ENCODE results near the gene EP400.

The EP400 gene

DNA sequence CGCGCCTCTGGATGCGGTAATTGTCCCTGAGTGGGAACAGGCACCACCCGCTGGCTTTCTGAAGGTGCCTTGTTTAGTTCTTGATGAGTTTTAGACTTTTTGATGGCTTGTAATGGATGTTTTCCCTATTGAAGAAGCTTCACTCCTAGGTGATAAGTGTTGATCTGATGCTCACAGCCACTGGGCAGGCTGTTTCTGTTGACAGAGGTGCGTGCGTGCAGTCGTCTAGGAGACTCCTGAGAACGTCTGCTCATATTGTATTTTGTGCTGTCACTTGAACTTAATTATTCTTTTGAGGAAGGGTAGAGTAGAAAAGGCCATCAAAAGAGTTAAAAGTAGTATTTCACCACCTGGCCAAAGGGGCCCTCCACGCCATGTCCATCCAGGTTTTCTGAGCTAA is 70.5 kb downstream of the EP400 start:
- DNase-seq: no peak

DNA sequence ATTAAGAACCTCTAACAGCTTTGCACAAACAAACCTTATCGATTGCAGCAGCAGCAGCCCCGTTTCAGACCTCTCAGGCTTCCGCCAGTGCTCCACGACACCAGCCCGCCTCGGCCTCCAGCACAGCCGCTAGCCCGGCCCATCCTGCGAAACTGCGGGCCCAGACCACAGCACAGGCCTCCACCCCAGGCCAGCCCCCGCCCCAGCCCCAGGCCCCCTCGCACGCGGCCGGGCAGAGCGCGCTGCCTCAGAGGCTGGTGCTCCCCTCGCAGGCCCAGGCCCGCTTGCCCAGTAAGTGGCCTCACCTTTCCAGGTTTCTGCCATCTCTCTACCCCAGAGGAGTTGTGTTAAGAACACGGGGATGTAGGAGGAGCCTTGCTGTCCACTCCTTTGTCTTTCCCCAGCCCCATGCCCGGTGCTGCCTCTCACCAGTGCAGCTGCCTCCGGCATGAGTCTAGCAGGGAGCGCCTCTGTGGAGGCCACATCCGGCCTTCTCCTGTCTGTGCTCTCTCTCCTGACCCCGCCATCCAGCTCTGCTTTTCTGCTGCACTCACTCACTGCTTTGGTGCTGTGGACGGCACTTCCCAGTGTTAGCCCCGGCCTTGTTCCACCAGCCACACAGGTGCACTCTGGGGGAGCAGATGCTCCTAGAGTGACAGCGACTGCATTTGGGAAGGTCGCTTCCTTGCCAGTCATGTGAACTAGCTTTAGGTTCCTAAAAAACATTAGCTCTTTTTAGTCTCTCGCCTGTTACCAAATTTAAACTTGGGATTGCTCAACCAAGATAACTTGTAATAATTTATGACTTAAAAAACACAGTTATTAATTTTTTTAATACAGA is 71.5 kb downstream of the EP400 start:
- DNase-seq: no peak

DNA sequence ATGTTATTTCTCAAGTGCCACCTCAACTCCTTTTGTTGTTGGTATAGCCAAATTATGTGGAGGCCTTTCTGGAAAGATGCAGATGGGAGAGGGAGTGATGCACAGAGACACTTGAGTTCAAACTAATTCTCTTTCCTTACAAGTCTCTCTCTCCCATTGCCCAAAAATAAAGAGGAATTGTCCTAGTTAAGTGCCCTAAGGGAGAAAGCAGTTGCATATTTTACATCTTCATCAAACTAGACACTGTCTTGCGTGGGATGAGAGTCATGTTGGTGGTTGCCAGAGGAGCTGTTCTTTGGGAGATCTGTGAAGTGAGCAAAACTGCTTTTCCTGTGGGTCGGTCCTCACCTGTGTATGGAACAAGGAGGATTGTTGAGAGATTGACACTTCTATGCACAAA is 72.2 kb downstream of the EP400 start:
- no peak for DNase-seq

DNA sequence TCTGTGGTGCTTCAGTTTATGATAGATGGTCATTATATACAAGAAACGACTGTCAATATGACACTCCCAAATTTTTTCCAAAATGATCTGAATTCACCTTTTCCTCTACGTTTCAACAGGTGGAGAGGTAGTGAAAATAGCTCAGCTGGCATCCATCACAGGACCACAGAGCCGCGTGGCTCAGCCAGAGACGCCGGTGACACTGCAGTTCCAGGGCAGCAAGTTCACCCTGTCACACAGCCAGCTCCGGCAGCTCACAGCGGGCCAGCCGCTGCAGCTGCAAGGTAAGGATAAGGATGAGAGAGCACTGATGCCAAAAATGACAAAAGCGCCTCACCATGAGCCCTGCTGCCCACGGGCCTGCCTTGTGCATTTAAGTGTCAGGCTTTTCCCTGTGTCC is 73.9 kb downstream of the EP400 start:
- no peak for DNase-seq

DNA sequence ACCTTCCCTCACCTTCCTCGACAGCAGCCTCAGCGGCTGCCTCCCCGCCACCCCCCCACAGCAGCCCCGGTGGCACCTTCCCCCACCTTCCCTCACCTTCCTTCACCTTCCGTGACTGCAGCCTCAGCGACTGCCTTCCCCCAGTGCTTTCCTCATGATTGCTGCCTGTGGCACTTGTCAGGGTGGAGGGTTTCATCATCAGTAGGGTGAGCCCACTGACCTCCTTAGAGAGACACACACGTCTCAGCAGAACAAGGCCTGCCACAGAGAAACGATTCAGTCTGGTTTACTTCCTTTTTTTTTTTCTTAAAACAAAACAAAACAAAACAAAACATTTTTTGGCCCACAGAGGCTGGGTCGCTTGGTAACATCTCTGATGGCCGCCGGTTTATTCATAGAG is 75.0 kb downstream of the EP400 start:
- DNase-seq: no peak

DNA sequence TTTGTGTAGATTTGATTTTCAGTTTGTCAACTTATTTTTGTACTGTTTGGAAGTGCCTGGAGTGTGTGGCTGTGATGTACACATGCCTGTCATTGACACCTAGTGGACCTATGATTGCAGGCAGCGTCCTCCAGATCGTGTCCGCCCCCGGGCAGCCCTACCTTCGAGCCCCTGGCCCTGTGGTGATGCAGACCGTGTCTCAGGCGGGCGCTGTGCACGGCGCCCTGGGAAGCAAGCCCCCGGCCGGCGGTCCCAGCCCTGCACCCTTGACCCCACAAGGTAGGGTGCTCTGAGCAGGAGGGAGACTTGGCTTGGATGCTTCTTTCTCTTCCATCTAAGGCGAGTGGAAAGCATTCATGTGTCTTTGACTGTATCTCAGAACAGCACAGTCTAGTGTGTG is 75.8 kb downstream of the EP400 start:
- DNase-seq: no peak

DNA sequence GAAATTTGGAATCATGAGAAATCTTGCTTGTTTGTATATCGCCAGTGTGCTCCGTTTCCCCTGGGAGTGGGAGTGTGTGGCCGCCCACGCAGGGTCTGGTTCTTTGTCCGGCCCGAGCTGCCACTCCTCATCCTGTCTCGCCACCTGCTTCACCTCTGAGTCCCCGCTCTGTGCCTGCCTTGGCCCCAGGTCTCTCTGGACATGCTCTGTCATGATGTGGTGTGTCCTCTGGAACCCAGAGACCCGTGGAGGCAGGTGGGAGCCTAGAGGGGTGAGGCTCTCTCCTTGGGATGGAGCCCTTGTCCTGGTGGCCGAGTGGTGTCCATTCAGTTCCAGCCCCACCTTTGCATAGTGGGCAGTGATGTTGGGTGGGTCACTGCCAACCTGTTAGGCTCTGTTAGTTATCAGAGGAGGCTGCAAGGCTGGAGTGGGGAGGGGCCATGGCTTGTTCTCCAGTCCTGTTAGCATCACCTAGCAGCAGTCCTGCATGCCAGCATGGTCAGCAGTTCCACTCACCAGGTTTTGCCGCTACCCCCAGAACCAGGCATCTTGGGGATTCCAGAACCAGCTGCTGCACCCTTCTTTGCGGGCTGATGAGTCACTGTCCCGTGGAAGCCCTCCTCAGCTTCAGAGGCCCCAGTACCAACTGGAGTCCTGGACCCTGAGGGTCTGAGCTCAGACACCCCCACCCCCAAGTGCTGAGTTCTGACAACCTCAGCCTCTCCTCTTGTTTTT is 76.5 kb downstream of the EP400 start:
- no peak for DNase-seq

DNA sequence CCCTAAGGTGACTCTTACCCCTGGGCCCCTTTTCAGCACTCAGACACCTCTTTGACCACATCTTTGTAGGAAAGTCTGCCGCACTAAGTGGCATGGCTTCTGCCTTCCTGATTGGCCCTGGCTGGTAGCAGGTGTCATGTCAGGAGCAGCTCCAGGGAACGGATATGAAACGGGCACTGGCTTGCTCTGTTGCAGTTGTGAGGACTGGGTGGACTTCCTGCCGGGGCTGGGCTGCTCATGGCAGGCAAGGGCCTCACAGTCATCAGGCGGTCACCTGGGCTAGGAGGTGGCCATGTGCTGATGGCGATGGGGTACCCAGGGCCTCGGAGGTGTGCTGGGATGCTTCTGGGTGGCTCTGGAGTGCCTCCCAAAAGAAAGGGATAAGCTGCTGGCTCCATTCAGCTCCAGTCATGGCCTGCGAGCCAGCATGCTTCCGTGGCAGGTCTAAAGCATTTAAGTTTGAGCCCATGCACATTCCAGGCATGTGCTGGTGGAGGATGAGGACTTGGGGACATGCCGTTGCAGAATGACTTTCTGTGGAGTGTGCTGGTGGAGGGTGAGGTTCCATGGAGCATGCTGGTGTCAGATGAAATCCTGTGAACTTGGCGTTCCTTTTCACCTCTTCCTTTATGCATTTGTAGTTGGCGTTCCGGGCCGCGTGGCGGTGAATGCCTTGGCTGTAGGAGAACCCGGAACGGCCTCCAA is 77.2 kb downstream of the EP400 start:
- no peak for DNase-seq

DNA sequence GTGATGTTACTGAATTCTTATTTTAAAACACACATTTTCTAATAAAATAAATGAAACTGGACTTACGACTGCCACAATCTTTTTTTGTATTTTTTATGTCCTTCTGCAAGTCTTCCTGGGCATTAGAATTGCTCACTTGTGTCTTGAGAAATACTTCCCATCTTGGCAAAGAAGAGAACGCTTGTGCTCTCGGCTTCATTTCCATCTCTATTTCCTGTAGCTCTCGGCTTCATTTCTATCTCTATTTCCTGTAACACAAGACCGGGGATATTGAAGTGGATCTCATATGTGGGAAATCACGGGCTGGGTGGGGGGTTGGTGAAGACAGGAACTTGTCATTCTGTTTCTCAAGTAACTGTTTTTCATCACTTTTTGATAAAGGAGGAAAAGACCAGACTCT is 77.9 kb downstream of the EP400 start:
- no peak for DNase-seq

DNA sequence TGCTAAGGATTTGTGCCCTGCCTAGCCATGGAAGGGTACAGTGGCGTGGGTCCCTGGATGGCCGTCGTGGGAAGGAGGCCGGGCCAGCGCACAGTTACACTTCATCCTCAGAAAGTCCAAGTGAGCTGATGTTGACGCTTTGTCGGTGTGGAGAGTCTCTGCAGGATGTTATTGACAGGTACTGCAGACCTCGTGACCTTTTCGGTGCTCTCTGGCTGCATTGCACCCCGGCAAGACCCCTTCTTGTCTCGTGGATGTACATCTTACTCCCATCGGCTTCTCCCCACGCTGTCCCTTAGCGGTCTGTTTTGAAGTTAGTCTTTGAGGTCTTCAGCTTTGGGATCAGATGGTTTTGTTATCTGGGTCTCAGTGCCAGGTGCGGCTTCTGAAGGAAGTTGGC is 78.4 kb downstream of the EP400 start:
- no peak for DNase-seq

DNA sequence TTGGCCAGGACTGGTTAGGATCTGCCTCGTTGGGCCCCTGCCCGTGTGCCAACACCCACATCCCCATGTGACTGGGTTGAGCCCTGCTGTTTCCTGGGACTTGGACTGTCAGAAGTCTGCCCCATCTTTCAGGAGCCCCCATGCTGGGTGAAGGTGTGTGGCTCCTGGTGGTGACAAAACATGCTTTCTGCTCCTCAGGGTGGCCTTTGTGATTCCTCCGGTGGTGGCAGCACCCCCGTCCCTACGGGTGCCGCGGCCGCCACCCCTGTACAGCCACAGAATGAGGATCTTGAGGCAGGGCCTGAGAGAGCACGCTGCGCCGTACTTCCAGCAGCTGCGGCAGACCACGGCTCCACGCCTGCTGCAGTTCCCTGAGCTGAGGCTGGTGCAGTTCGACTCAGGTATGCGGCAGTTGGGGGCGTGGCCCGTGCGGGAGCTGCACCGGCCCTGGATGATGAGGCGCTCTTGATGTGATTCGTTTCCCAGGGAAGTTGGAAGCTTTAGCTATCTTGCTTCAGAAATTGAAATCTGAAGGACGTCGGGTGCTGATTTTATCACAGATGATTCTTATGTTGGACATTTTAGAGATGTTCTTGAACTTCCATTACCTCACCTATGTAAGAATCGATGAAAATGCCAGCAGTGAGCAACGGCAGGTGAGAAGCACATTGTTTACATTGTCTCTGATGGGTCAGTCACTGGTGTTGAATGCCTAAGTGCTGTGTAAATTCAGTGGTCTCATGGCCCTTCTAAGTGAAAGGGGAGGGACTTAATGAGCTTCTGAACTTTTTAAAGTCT is 80.0 kb downstream of the EP400 start:
- no peak for DNase-seq

DNA sequence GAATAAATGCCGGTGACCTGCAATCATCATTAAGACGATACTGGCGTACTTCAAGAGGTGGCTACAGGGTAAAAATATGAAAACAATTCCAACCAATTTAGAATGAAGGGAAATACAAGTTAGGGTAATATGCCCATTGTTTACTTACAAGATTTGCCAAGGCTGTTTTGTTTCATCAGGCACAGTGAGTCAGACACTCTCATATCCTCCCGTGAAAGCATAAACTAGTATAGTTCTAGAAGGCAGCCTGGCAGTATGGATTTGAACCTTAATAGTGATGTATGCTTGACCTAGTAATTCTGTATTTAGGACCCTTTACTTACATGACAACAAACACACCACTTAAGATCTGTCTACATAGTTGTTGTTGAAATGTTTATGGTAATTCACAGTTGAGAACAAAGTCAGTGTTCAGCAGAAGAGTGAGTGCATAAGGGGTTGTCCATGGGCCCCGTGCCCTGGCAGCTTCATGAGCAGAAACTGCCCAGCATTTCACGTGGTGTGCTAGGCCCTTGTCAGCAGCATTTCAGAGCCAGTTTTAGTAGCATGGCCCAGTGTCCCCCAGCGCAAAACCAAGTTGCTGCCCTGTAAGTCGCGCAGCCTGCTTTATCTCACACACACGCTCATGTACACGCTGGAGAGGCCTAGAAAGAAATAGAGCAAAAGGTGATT is 80.8 kb downstream of the EP400 start:
- DNase-seq: peak; percentile 13

DNA sequence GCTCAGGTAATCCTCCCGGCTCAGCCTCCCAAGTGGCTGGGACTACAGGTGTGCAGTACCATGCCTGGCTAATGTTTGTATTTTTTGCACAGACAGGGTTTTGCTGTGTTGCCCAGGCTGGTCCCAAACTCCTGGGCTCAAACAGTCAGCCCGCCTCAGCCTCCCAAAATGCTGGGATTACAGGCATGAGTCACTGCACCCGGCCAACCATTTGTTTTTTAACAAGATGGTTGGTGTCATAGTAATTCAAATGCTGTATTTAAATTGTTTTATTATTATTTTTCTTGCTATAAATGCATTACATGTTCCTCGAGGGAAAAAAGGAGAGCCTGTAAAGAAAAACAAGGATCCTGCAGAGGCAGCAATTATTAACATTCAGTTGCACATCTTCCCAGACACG is 83.9 kb downstream of the EP400 start:
- DNase-seq: peak; percentile 9

DNA sequence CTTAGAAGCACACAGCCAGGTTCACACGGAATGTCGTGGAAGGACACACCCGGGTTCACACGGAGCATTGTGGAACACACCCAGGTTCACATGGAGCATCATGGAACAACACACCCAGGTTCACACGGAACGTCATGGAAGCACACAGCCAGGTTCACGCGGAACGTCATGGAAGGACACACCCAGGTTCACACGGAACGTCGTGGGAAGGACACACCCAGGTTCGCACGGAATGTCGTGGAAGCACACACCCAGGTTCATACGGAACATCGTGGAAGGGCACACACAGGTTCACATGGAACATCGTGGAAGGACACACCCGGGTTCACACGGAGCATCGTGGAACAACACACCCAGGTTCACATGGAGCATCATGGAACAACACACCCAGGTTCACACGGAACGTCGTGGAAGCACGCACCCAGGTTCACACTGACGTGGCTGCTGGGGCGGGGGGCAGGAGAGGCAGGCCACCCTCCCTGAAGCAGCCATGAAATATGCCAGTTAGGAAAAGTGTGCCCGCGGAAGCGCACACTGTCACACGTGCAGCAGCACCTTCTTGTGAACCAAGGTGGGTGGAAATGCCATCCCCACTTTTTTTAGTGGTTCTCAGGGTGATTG is 86.4 kb downstream of the EP400 start:
- no peak for DNase-seq

DNA sequence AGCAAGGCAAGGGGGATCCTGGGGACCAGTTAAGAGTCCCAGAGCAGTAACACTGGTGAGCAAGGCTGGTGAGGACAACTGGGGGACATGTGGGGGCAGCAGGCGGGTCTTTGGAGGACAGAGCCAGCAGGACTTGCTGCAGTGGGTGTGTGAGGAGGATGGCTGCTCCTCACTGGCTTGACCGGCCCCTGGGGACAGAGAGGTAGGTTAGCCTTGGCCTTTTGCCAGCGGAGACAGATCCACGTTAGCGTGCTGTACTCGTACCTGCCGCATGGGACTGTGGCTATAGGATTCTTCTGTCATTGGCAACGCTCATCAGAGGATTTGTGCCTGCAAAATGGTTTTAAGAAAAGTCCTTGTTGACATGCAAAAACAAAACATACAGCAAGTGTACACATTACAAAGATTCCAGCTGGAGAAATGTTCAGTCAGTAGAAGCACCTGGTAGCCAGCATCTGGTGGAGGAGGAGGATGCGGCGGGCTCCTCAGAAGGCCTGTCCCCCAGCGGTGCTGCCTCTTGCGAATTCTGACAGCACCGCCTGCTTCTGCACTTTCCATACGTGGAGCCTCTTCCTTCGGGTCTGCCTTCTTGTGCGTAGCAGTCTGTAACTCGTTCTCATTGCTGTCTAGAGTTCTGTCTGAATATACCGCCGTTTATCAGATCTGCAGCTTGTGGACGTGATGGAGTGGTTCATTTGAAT is 91.3 kb downstream of the EP400 start:
- no peak for DNase-seq

DNA sequence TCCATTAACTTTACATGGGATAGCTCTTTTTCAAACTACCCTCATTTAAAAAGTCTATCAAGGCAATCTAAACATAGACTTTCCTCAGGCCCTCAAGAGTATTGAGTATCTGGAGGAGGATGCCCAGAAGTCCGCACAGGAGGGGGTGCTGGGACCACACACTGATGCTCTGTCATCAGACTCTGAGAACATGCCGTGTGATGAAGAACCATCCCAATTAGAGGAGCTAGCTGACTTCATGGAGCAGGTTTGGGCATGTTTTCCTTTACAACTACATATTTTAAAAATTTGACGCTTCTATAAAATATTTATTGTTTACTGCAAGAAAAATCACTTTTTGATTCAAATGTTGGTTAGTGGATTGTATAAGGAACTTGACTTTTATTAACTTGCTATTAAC is 93.5 kb downstream of the EP400 start:
- no peak for DNase-seq

DNA sequence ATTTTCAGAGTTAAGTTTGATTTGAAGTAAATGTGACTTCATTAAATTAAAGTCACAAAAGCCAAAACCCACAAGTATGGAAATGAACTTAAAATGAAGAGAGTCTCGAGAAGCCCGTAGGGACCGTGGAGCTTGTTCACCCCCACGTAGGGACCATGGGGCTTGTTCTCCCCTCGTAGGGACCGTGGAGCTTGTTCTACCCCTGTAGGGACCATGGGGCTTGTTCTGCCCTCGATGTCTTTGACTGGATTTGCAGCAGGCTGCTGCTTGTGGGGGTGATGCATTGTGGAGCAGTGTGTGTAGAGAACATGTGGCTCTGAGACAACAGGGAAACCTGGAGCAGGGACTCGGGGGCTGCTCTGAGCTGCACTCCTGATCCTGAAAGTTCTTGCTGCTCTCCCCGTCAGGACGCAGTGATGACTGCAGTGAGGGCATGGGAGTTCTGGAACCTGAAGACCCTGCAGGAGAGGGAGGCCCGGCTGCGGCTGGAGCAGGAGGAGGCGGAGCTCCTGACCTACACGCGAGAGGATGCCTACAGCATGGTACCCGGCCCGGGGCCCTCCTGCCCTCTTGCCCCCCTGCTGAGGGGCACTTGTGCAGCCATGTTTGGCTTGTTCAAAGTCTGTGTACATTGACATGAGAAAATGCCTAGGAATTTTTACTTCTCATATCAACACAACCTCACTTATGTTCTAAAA is 94.2 kb downstream of the EP400 start:
- DNase-seq: no peak

DNA sequence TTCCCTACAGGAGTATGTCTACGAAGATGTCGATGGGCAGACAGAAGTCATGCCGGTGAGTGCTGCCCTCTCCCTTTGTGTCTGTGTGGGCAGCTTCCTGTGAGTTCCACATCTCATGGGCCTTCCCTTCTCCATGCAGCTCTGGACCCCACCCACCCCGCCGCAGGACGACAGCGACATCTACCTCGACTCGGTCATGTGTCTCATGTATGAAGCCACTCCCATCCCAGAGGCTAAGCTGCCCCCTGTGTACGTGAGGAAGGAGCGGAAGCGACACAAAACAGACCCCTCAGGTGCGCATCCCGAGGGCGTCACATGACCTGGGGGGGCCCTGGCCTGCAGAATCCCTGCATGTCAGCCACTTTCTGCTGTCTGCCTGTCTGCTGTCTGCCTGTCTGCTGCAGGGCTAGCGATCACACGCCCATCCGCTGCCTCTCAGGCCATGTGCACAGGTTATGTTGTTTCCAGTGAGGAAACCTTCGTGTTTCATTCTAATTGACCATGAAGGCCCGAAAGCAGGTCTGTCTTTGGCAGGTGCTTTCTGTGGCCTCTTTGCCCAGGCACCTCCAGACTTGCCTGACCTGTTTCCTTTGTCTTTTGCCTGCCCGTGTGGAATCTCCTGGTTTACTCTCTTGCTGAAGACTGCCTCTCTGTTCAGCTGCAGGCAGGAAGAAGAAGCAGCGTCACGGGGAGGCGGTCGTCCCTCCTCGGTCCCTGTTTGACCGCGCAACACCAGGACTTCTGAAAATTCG is 95.1 kb downstream of the EP400 start:
- no peak for DNase-seq

DNA sequence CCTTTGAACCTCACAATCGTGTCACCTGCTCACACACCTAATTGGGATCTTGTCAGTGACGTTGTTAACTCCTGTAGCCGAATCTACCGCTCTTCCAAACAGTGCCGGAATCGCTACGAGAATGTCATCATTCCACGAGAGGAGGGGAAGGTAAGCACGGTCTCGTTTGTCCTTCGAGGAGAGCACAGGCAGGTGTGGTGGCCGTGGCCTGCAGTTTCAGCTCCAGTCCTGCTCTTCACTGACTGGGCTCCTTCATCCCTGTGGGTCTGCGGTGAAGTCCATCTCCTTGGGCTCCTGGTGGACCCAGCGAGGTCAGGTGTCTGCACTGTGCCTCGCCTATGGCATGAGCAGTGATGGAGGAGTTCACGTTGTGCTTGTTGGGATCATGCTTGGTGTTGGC is 96.0 kb downstream of the EP400 start:
- no peak for DNase-seq

DNA sequence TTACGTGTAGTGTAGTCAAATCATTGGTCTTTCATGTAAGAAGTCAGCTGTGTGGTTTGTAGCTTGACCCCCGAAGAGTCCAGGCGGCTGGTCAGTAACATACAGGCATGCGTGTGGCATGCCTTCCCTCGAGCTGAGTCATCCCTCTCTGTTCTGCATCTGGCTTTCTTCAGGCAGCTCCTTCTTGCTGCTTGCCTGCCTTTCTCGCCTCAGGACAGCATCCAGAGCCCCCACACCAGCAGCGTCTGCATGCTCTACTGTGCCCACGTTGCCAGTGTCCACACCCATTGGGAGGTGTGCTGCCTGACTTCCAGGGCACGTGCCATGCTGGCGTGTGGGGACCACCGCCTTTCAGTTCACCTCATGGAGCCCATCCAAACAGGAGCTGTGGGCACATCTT is 96.8 kb downstream of the EP400 start:
- peak; percentile 39 for DNase-seq
